ENCODE results near the gene OBP2A. TPM values are rescaled to one million over a fixed set of nuclear protein-coding genes. Genes with fewer than 3 reads are reported as not detected.
"Not testable (repeated sequence)": the region's sequence is repeated elsewhere in the genome, so short reads cannot be mapped to it uniquely, and the experiment has no call there.

Gene OBP2A
- total RNA-seq, 1 donor, result not detected

DNA sequence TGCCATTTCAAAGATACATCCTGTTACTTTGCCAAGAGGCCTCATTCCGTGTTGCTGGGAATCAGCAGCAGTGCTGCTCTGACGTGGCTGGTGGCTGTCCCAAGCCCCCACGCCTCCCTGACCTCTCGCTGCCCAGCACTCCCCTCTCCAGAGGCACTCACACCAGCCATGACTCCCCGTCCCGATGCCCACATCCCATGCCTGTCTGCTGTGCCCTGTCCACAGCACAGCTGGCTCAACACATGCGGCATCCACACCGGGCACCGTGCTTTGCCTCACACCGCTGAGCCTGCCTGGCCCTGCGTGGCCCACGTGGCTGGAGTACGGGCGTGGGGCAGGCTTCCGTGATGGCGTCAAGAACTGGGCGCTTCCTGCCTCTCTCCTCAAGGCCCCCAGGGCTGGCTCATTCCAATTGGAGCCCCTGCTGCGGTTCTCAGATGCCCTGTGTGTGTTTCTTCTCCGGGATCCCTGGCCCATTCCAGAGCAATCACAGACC is 32.5 kb upstream of the OBP2A start:
- peak; percentile 23 for DNase-seq (ENCODE audit: low read depth)
- TF ChIP-seq, protein P1, sequence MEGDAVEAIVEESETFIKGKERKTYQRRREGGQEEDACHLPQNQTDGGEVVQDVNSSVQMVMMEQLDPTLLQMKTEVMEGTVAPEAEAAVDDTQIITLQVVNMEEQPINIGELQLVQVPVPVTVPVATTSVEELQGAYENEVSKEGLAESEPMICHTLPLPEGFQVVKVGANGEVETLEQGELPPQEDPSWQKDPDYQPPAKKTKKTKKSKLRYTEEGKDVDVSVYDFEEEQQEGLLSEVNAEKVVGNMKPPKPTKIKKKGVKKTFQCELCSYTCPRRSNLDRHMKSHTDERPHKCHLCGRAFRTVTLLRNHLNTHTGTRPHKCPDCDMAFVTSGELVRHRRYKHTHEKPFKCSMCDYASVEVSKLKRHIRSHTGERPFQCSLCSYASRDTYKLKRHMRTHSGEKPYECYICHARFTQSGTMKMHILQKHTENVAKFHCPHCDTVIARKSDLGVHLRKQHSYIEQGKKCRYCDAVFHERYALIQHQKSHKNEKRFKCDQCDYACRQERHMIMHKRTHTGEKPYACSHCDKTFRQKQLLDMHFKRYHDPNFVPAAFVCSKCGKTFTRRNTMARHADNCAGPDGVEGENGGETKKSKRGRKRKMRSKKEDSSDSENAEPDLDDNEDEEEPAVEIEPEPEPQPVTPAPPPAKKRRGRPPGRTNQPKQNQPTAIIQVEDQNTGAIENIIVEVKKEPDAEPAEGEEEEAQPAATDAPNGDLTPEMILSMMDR (IDR thresholded peaks at IDR 0.05; ENCODE audit: insufficient read depth, low read depth, low read length), result no peak
- no peak overlapping the region for H3K4me3 ChIP-seq (ENCODE audit: low read depth, low read length)

DNA sequence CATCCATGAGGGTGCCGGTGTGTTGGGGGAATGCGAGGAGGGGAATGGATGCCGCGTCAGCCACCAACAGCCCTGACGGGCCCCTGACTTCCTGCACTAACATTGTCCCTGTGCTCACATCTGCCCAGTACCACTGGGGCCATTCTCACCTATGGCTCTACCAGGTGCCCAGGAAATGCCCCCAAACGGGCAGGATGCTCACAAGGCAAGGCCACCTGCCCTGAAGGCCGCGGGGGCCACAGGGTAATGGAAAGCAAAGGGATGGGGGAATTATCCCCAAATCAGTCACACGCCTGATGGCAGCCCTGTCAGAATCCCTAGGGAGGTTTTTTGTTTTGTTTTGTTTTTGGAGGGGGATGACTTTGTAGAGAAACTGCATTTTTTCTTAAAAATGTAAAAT is 32.0 kb upstream of the OBP2A start:
- H3K4me3 ChIP-seq (ENCODE audit: low read depth, low read length); DNase-seq (ENCODE audit: low read depth): not testable (repeated sequence)

DNA sequence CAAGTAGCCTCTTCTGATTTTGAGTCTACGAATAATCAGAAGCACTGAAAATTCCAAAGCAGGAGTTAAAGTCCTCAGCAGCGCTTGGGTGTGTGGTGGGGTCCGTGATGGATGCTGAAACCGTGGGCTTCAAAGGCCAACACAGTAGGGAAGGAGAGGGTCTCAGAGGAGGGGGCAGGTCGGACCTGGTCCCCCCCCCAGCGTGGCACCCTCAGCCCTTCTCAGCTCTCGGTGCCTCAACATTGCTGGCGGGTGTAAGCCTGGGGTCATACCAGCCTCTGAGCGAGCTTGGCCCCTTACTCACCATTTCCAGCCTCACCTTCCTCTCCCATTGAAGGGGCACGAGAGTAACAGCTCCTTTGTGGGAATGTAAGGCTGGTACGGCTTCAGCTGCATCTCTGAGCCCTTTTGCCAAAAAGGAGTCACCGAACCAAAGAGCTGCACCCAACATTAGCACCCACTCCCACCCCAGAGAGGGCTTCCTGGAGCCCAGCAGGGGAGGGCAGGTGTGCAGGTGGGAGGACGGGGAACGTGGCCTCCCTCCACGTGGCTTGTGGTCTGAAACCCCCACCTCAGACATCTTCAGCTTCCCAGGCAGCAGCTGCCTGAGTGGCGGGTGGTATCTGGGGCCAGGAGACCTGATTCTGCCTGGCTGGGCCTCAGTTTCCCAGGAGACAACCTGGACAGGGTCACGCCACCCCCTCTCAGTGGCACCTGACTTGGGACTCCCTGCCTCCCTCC is 31.4 kb upstream of the OBP2A start:
- TF ChIP-seq, protein P1 (IDR thresholded peaks at IDR 0.05; ENCODE audit: insufficient read depth, low read depth, low read length), result no peak
- H3K4me3 ChIP-seq (ENCODE audit: low read depth, low read length), result no peak overlapping the region
- DNase-seq (ENCODE audit: low read depth), result no peak

DNA sequence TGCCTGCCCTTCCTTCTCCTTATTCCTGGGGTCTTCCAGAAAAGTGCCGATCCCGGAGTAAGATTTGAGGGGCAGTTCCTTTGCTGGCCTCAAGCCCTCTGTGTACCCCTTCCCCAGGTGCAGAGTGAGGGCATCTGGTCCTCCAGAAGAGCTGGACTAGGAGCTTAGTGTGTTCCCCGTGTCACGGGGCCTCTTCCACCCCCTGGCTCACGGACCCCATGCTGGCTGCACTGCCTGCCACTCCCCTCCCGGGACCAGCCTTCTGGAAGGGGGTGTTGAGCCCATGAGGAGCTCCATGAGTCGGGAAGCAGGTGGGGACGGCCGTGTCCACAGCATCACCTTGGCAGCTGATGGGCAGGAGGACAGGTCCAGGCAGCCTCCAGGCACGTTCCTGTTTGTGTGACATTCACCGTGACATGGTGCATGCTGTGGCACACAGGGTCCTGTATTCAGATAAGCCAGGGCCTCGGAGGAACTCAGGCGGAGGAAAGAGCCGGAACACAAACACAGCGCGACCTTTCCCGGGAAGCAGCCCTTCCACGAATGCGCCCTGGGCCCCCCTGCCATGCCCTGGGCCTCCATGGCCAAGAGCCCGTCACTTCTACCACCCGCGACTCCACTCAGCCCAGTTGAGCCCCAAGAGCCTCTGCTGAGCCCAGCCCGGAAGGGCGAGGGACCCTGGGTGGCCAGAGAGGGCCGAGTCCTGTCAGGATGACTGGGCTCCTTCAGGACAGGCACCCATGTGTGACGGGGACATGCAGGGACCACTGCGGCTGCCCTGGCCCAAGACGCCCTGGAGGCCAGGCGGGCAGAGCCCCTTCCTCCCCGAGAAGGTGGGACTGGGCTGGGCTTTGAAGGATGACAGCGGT is 30.6 kb upstream of the OBP2A start:
- H3K4me3 ChIP-seq (ENCODE audit: low read depth, low read length), result no peak overlapping the region
- no peak for DNase-seq (ENCODE audit: low read depth)
- TF ChIP-seq, protein P1 (IDR thresholded peaks at IDR 0.05; ENCODE audit: insufficient read depth, low read depth, low read length), result no peak

DNA sequence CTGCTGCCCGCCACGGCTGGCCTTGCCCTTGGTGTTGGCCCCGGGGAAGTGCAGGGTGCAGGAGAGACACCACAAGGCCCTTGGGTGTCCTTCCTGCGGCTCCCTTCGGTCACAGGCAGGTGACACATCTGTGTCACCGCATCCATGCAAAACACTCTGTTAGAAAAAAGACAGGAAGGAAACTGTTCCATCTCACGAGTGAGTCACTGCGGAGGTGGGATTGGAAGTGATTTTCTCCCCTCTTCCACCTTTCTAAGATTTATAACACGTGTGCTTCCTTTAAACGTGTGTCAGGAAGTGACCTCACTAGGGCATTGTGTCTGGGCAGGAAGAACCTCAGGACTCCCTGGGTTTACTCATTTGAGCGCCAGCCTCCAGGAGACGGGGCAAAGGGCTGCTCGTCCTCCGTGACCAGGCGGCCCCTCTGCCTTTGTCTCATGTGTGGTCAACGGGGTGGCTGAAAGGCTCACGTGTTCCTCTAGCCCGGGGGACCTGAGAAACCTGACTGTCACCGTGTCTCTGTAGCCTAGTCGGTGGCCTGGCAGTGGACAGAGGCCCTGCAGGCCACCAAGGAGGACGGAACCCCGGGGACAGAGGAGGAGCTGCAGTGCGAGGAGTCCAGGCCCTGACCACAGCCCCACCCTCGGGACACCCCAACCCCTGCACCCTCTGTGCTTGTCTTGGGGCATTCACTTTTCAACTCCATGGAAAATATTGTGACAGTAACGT is 29.6 kb upstream of the OBP2A start:
- TF ChIP-seq, protein P1 (IDR thresholded peaks at IDR 0.05; ENCODE audit: insufficient read depth, low read depth, low read length), result no peak
- no peak for DNase-seq (ENCODE audit: low read depth)
- no peak overlapping the region for H3K4me3 ChIP-seq (ENCODE audit: low read depth, low read length)

DNA sequence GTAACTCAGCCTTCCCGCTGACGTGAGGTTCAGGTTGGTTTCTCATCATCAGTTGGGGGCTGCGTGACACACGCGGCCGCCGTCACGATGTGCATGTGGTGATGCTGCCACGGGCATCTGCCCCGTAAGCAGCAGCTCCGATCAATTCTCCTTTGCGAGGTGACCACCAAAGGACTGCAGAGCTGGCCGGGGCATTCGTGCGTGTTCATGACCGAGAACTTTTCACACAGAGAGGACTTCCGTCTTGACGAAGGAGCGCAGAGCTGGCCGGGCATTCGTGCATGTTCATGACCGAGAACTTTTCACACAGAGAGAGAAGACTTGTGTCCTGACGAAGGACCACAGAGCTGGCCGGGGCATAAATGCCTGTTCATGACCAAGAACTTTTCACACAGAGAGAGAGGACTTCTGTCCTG is 28.5 kb upstream of the OBP2A start:
- H3K4me3 ChIP-seq (ENCODE audit: low read depth, low read length), result no peak overlapping the region
- no peak for DNase-seq (ENCODE audit: low read depth)
- TF ChIP-seq, protein P1 (IDR thresholded peaks at IDR 0.05; ENCODE audit: insufficient read depth, low read depth, low read length), result no peak
